NCI-H446 (cell line): ENCODE data around the gene ZNF609.
A peak's percentile ranks its signal among the peaks of the same experiment; 100 is the strongest.
"Not testable (repeated sequence)": the region's sequence is repeated elsewhere in the genome, so short reads cannot be mapped to it uniquely, and the experiment has no call there.

ENCODE experiments used
- DNase-seq, 2 experiments: peaks; one replicate each; lab custom pipeline; 2025; lab: John Stamatoyannopoulos, UW

The ZNF609 gene

GRCh38 chr15:64586259-64586870, 126.0 kb downstream of the ZNF609 start:
- no peak for DNase-seq

GRCh38 chr15:64586984-64587383, 126.6 kb downstream of the ZNF609 start:
- no peak for DNase-seq

GRCh38 chr15:64589435-64590084, 129.2 kb downstream of the ZNF609 start:
- no peak for DNase-seq

GRCh38 chr15:64592845-64593244, 132.5 kb downstream of the ZNF609 start:
- DNase-seq, result not testable (repeated sequence)

- DNase-seq, result peak; percentile 63 to 65
Measured at GRCh38 chr15:64596701-64597476, 136.5 kb downstream of the ZNF609 start.

- DNase-seq, result peak; percentile 43 to 63
Measured at GRCh38 chr15:64597477-64597822, 137.1 kb downstream of the ZNF609 start.

- no peak for DNase-seq
Measured at GRCh38 chr15:64599226-64599625, 138.8 kb downstream of the ZNF609 start.

GRCh38 chr15:64599716-64600115, 139.3 kb downstream of the ZNF609 start:
- no peak for DNase-seq

- DNase-seq, result no peak
Measured at GRCh38 chr15:64600794-64601193, 140.4 kb downstream of the ZNF609 start.

- DNase-seq, result no peak
Measured at GRCh38 chr15:64604319-64604718, 143.9 kb downstream of the ZNF609 start.

GRCh38 chr15:64607416-64607815, 147.0 kb downstream of the ZNF609 start:
- DNase-seq, result not testable (repeated sequence)

- DNase-seq, result no peak
Measured at GRCh38 chr15:64610257-64610919, 150.0 kb downstream of the ZNF609 start.

GRCh38 chr15:64611085-64611725, 150.8 kb downstream of the ZNF609 start:
- DNase-seq, result no peak

- DNase-seq, result no peak
Measured at GRCh38 chr15:64614519-64614918, 154.1 kb downstream of the ZNF609 start.

GRCh38 chr15:64617727-64618126, 157.3 kb downstream of the ZNF609 start:
- DNase-seq, result no peak

GRCh38 chr15:64618138-64618537, 157.8 kb downstream of the ZNF609 start:
- no peak for DNase-seq

- peak in 1 of 2 experiments; percentile 52 for DNase-seq
Measured at GRCh38 chr15:64618540-64618939, 158.2 kb downstream of the ZNF609 start.

GRCh38 chr15:64619880-64620839, 159.8 kb downstream of the ZNF609 start:
- peak in 1 of 2 experiments; percentile 3 for DNase-seq

- DNase-seq, result no peak
Measured at GRCh38 chr15:64621056-64621455, 160.7 kb downstream of the ZNF609 start.

GRCh38 chr15:64622410-64623260, 162.3 kb downstream of the ZNF609 start:
- DNase-seq, result no peak
